ENCODE measurements around the gene FBXO4. TPM values are rescaled to one million over a fixed set of nuclear protein-coding genes. Genes with fewer than 3 reads are reported as not detected.

FBXO4 gene
- polyA plus RNA-seq, 1 donor (not counting 4 experiments of a cell fraction or from before 2014, with no cell fraction given) = 5.6 TPM

DNA sequence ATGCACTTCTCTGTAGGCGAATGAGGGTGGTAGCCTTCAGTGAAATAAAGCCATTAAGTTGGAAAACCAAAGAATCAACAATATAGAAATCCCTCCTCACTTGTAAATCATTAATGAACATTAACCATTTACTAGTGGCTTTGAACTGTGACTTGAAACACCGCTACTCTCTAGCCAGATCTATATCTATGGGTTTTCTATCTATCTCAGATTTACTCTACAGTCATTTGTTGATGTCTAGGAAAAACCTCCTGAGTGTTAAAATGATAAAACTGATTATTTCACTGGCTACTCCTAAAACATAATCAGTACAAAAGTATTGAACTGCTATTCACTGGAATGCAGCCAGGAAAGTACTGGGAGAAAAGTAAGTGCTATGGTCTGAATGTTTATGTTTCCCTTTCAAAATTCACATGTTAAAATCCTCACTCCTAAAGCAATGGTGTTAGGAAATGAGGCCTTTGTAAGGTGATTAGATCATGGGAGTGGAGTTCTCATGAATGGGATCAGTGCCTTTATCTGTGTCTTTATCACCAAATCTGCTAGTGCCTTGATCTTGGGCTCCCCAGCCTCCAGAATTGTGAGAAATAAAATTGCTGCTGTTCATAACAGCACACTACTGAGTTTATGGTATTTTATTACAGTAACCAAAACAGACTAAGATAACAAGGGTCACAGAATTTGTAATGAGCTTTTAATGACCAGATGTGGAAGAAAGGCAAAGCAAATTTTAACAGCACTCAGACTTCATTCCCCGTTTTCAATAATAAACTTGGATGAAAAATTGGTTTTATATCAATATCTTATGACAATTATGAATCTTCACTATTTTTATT is 46.2 kb upstream of the FBXO4 start:
- H3K9me1 ChIP-seq (ENCODE audit: control insufficient read depth, extremely low read depth, insufficient read depth, low read length) = no peaks in the 10 kb centered on the region
- H3K27ac ChIP-seq (ENCODE audit: control insufficient read depth, insufficient read depth, low read length) = no peak overlapping the region
- FAIRE-seq (no peak), DNase-seq (ENCODE audit: low read depth, low spot score) (no peak)
- no peak overlapping the region for H3K4me3 ChIP-seq (ENCODE audit: control insufficient read depth in 2 of 3, extremely low read depth in 1 of 3, insufficient read depth in 2 of 3, low read depth in 1 of 3, low read length in 3 of 3)
- dilution Hi-C loops (cut with MboI; ENCODE audit: extremely low pct_ligation_motif_present, low sequenced_read_pairs) = no loop called here
- no peak overlapping the region for H3K4me2 ChIP-seq (ENCODE audit: control insufficient read depth, extremely low read depth, insufficient read depth, low read depth, low read length)
- TF ChIP-seq, protein P1, sequence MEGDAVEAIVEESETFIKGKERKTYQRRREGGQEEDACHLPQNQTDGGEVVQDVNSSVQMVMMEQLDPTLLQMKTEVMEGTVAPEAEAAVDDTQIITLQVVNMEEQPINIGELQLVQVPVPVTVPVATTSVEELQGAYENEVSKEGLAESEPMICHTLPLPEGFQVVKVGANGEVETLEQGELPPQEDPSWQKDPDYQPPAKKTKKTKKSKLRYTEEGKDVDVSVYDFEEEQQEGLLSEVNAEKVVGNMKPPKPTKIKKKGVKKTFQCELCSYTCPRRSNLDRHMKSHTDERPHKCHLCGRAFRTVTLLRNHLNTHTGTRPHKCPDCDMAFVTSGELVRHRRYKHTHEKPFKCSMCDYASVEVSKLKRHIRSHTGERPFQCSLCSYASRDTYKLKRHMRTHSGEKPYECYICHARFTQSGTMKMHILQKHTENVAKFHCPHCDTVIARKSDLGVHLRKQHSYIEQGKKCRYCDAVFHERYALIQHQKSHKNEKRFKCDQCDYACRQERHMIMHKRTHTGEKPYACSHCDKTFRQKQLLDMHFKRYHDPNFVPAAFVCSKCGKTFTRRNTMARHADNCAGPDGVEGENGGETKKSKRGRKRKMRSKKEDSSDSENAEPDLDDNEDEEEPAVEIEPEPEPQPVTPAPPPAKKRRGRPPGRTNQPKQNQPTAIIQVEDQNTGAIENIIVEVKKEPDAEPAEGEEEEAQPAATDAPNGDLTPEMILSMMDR (optimal IDR thresholded peaks at IDR 0.05 in 1 of 3, IDR thresholded peaks at IDR 0.05 in 1 of 3, conservative IDR thresholded peaks at IDR 0.05 in 1 of 3; ENCODE audit: extremely low read depth in 1 of 3, insufficient read depth in 2 of 3, low read length in 3 of 3) = no peak
- TF ChIP-seq EZH2 (IDR thresholded peaks at IDR 0.05; ENCODE audit: low read length) = no peak
- H3K27me3 ChIP-seq (ENCODE audit: control insufficient read depth, extremely low read depth, insufficient read depth, low read length) = no peaks in the 10 kb centered on the region
- H3K9ac ChIP-seq (ENCODE audit: control insufficient read depth, extremely low read depth, insufficient read depth, low read length) = no peak overlapping the region
- H2AFZ ChIP-seq (ENCODE audit: control insufficient read depth, low read length) = no peak overlapping the region
- no peaks in the 10 kb centered on the region for H3K79me2 ChIP-seq (ENCODE audit: control insufficient read depth, insufficient read depth, low read length)
- H3K4me1 ChIP-seq (ENCODE audit: control insufficient read depth, extremely low read depth, insufficient read depth, low read length) = no peaks in the 10 kb centered on the region
- H4K20me1 ChIP-seq (ENCODE audit: control insufficient read depth, extremely low read depth, insufficient read depth, low read length) = no peaks in the 10 kb centered on the region
- H3K9me3 ChIP-seq (ENCODE audit: control insufficient read depth, low read depth, low read length) = no peaks in the 10 kb centered on the region
- no peaks in the 10 kb centered on the region for H3K36me3 ChIP-seq (ENCODE audit: control insufficient read depth in 2 of 2, extremely low read depth in 1 of 2, insufficient read depth in 2 of 2, low read length in 2 of 2)

DNA sequence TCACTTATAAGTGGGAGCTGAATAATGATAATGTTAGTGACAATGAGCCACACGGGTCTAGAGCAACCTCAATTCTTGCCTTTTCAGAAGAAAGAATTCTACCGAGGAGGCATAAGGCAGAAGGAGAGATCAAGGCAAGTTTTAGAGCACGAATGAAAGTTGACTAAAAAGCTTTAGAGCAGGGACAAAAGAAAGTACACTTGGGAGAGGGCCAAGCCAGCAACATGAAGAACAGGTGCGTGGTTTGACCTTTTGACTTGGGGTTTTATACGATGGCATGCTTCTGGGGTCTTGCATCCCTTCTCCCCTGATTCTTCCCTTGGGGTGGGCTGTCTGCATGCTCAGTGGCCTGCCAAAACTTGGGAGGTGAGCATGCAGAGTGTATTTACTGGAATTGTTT is 42.3 kb upstream of the FBXO4 start:
- no peaks in the 10 kb centered on the region for H3K4me1 ChIP-seq (ENCODE audit: control insufficient read depth, extremely low read depth, insufficient read depth, low read length)
- no peak for FAIRE-seq
- TF ChIP-seq, protein P1 (optimal IDR thresholded peaks at IDR 0.05 in 1 of 3, IDR thresholded peaks at IDR 0.05 in 1 of 3, conservative IDR thresholded peaks at IDR 0.05 in 1 of 3; ENCODE audit: extremely low read depth in 1 of 3, insufficient read depth in 2 of 3, low read length in 3 of 3) = no peak
- TF ChIP-seq EZH2 (IDR thresholded peaks at IDR 0.05; ENCODE audit: low read length) = no peak
- H3K9ac ChIP-seq (ENCODE audit: control insufficient read depth, extremely low read depth, insufficient read depth, low read length) = no peak overlapping the region
- H3K4me3 ChIP-seq (ENCODE audit: control insufficient read depth in 2 of 3, extremely low read depth in 1 of 3, insufficient read depth in 2 of 3, low read depth in 1 of 3, low read length in 3 of 3) = no peak overlapping the region
- H3K79me2 ChIP-seq (ENCODE audit: control insufficient read depth, insufficient read depth, low read length) = no peaks in the 10 kb centered on the region
- H3K27ac ChIP-seq (ENCODE audit: control insufficient read depth, insufficient read depth, low read length) = no peak overlapping the region
- H3K4me2 ChIP-seq (ENCODE audit: control insufficient read depth, extremely low read depth, insufficient read depth, low read depth, low read length) = no peak overlapping the region
- dilution Hi-C loops (cut with MboI; ENCODE audit: extremely low pct_ligation_motif_present, low sequenced_read_pairs) = no loop called here
- H2AFZ ChIP-seq (ENCODE audit: control insufficient read depth, low read length) = no peak overlapping the region
- H3K27me3 ChIP-seq (ENCODE audit: control insufficient read depth, extremely low read depth, insufficient read depth, low read length) = no peaks in the 10 kb centered on the region
- no peaks in the 10 kb centered on the region for H3K36me3 ChIP-seq (ENCODE audit: control insufficient read depth in 2 of 2, extremely low read depth in 1 of 2, insufficient read depth in 2 of 2, low read length in 2 of 2)
- H3K9me1 ChIP-seq (ENCODE audit: control insufficient read depth, extremely low read depth, insufficient read depth, low read length) = no peaks in the 10 kb centered on the region
- H3K9me3 ChIP-seq (ENCODE audit: control insufficient read depth, low read depth, low read length) = no peaks in the 10 kb centered on the region
- DNase-seq (ENCODE audit: low read depth, low spot score) = no peak
- H4K20me1 ChIP-seq (ENCODE audit: control insufficient read depth, extremely low read depth, insufficient read depth, low read length) = no peaks in the 10 kb centered on the region
